HL-60/S4 (cell line): ENCODE data around the gene JARID2.

Experiments used
- in situ Hi-C: fragments of 300-500 bp; cut with MboI; formaldehyde crosslinking; loops from 2 replicates; pipeline ENCODE4 v1.14.3; 2022; ENCODE audit warnings: low sequenced_read_pairs

The JARID2 gene

DNA sequence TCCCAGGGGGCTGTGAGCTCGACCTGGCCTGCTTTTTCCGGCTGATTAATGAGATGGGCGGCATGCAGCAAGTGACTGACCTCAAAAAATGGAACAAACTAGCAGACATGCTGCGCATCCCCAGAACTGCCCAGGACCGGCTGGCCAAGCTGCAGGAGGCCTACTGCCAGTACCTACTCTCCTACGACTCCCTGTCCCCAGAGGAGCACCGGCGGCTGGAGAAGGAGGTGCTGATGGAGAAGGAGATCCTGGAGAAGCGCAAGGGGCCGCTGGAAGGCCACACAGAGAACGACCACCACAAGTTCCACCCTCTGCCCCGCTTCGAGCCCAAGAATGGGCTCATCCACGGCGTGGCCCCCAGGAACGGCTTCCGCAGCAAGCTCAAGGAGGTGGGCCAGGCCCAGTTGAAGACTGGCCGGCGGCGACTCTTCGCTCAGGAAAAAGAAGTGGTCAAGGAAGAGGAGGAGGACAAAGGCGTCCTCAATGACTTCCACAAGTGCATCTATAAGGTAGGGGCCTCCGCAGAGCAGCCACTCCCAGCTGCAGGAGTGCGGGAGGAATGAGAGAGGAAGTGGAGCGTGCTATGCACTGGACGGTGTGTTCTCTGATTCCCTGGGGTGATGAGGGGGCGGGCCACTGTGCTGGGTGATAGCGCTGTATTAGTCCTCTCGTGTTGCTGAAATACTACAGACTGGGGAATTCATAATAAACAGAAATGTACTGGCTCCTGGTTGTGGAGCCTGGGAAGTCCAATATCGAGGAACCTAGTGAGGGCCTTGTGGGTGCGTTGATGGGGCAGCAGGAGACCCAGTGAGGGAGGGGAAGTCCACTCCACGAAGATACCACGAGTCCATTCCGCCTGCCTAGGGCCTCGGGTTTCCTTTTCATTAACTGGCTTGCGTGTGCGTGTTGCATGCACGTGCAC, 255.3 kb downstream of the JARID2 start:
- in situ Hi-C loops: loop anchor here (25.0 kb wide), 1 partner anchor 711 kb away; no protein-coding TSS in a partner anchor

DNA sequence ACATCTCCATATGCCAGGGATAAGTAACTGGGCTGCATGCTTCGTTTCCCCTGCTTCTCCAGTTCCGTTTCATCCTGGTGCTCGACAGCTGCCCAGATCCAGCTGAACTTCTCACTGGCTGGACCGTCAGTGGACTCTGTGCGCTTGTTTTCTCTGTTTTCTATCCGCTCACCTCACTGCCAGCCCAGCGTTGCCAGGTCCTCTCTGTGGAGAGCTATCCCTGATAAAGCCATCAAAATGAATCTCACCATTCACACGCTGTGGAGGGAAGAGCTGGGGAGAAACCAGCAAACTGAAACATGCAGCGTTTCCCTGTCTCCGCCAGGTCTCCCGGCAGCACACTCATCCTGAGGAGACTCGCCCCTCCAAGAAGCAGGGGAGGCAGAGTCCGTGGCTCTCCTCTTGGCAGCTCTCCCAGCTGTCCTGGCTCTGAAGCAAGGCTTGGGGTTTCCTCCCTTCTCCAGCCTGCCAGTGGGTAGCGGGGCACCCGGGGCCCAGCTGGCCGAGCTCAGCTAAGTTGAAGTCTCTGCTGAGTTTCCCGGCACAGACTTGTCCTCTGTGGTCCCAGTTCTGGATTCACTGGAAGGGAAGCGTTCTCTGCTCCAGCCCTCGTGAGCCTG, 256.1 kb downstream of the JARID2 start:
- in situ Hi-C loops: loop anchor here (25.0 kb wide), 1 partner anchor 710 kb away; no protein-coding TSS in a partner anchor

DNA sequence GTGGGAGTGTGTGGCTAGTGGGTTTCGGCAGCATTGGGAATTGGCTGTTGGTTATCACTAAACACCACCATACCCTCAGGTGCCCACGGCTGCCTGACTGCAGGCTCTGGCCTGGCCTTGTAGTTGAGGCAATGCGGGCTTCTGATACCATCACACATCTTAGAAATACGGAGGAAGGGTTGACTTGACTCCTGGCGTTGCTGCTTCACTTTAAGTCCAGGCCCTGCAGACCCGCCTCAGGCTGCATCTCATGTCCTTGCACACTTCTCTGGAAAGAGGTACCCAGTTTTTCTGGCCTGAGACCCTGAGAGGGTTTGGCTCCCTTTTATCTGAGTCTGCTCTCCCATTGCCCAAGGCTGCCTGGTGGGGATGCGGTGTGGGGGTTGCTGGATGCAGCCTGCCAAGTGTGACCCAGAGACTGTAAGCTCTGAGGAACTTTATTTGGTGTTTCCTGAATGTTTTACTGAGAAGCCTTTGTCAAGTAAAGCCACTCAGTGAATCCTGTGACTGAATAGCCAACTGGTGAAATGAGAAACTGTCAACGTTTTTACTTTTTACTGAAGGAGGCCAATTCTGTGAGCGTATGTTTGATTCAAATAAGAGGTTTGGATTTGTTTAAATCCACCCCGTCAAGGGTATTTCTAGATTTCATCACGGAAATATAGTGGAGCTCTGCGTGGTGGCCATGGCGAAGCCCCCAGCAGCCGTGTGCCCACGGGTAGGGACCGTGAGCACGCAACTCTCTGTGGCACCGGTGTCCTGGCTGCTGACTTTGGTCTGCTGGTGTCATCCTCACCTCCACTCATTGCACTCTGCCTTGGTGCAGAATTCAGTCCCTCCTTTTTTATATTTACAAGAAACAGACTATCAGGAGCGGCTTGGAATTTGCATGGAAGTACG, 256.8 kb downstream of the JARID2 start:
- in situ Hi-C loops: loop anchor here (25.0 kb wide), 1 partner anchor 710 kb away; no protein-coding TSS in a partner anchor

DNA sequence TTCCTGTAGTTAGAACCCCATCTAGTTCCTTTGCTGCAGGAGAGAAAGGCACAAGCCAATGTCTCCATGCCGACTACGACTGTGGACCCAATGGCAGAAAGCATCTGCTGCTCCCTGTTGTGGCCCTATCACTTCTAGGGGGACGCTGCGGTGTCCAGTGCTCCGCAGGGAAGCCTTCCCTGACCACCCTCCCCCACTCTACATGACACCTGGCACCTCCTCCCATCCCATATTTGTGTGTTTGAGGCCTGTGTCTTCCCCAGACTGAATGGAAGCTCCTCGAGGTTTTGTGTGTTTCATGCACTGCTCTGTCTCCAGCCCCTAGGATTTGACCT, 257.4 kb downstream of the JARID2 start:
- in situ Hi-C loops: loop anchor here (25.0 kb wide), 1 partner anchor 709 kb away; no protein-coding TSS in a partner anchor

DNA sequence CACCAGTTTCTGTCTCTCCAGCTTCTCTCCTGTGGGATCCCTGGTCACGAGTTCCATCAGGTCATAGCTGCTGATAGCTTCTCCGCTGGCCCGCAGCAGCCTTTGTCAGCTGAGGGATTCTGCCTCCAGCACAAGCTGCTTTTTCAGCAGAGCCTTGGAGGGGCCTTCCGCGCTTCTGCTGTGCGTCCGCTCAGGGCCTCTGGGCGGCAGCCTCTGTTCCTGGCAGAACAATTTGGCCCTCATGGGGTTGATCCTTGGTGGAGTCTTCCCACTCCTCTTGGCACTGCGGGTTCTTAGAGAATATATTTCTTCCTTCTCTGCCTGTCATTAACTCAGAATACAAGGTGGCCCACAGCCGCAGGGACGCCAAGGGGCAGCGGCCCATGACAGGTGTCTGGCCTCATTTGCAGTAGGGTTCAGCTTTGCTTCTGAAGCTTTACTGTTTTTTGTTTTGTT, 258.2 kb downstream of the JARID2 start:
- in situ Hi-C loops: loop anchor here (25.0 kb wide), 1 partner anchor 708 kb away; no protein-coding TSS in a partner anchor

GRCh38 chr6:15504581-15505350, 258.9 kb downstream of the JARID2 start:
- in situ Hi-C loops: loop anchor here (25.0 kb wide), 1 partner anchor 708 kb away; no protein-coding TSS in a partner anchor

DNA sequence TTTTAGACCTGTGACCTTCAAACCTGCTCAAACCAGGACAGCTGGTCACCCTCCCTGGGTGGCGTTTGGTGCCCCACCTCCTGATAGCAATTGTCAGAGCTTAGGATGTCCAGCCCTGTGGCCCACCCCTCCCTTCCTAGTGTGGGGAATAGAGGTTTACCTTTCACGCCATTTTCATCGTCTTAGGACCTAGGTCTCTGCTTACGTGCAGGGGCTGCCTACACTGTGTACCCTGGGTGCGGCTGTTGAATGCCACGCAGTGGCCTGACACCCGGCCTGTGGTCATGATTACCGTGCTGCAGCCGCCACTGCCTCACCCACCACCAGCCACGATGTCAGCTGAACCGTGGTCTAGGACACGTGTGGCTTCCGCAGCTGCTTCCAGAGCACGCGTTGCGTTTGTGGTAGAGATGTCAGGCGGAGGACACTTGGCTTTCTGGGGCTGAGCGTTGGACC, 259.6 kb downstream of the JARID2 start:
- in situ Hi-C loops: loop anchor here (25.0 kb wide), 1 partner anchor 707 kb away; no protein-coding TSS in a partner anchor

DNA sequence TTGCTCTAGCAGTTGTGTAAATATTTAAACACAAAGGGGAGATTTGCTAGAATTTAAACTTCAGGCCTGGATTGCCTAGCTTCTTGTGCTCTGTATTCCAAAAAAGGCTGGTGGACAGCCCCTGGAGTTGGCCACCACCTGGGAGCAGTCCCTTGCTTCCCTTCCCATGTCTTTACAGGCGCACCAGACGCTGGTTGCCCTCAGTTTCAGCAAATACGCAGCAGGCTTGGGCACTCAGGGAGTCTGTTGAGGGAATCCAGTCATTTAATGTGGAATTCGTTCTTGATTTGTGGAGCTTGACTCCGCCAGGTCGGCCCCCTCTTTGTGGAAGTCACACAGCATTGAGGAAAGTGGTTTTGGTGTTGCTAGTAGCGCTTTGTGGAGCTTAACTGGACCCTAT, 260.2 kb downstream of the JARID2 start:
- in situ Hi-C loops: loop anchor here (25.0 kb wide), 1 partner anchor 706 kb away; no protein-coding TSS in a partner anchor

- in situ Hi-C loops: loop anchor here (25.0 kb wide), 1 partner anchor 705 kb away; no protein-coding TSS in a partner anchor
Observed at GRCh38 chr6:15507221-15507620, 261.4 kb downstream of the JARID2 start.

DNA sequence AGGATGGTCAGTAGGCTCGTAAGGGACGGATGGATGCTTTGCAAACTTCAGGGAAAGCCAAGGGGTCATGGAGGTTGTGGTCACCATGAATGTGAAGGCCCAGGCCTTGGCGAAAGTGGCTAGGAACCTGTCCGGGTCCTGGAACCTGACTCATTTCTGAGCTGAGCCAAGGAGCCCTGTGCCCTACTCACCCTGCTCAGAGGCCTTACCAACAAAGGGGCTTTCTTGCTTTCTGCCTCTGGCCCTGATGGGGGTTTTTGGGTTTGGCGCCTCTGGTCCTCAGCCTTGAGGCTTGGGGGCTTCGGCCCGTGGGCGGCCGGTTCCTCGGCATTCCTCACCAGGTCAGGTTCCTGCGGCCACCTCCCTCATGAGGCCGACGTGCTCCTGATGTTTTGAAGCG, 261.9 kb downstream of the JARID2 start:
- in situ Hi-C loops: loop anchor here (25.0 kb wide), 1 partner anchor 705 kb away; no protein-coding TSS in a partner anchor

- in situ Hi-C loops: loop anchor here (25.0 kb wide), 1 partner anchor 704 kb away; no protein-coding TSS in a partner anchor
Observed at GRCh38 chr6:15508441-15508871, 262.6 kb downstream of the JARID2 start.

GRCh38 chr6:15508931-15509330, 263.1 kb downstream of the JARID2 start:
- in situ Hi-C loops: loop anchor here (25.0 kb wide), 1 partner anchor 703 kb away; no protein-coding TSS in a partner anchor

- in situ Hi-C loops: loop anchor here (25.0 kb wide), 1 partner anchor 703 kb away; no protein-coding TSS in a partner anchor
Observed at GRCh38 chr6:15509335-15509933, 263.6 kb downstream of the JARID2 start.

DNA sequence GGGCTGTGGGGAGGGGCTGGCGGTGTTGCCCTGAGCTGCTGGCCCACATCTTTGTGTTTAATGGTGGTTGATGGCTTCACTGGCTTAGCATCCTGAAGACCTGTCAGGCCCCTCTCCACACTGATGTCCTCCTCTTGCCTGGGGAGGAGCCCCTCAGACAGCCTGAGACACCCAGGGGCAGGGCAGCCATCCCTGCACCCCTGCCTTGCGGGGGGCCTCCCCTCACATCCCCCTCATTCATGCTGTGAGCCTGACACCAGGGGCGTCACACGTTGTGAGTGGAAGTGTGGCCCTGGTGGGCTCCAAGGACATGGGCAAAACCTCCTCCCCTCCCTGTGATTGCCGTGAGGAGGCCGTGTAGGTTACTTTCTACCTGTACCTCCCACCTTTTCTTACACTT, 264.3 kb downstream of the JARID2 start:
- in situ Hi-C loops: loop anchor here (25.0 kb wide), 1 partner anchor 702 kb away; no protein-coding TSS in a partner anchor

DNA sequence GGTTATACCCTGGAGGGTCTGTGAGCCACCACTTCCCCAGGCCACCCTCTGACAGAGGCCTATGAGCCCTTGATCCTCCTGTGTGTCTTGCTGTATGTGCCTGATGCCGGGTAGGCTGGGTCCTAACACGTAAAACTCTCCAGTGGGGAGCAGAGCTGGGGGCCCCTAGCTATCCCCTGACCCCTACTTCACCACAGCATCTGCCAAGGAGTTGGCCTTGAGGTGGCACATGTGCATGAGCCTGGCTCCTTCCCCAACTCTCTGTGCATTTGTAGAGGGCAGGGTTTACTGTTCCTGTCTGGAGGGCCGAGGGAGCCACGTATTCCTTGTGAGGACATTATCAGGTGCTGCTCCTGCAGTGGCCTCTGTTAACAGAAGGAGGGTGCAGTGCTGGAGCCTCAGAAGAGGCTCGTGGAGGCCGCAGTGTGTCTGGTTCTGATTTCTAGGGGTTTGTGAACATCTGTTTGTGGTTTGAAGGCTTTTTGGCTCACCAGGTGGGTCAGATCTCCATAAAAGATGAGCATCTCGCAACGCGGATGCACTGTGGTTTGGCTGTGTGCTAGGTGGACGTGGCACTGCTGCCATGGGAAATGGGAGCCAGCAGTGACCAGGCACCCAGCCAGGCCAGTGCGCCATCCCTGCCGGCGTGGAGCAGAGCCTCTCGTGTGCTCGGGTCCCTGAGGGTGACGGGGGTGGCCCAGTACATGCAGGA, 264.8 kb downstream of the JARID2 start:
- in situ Hi-C loops: loop anchor here (25.0 kb wide), 1 partner anchor 702 kb away; no protein-coding TSS in a partner anchor

DNA sequence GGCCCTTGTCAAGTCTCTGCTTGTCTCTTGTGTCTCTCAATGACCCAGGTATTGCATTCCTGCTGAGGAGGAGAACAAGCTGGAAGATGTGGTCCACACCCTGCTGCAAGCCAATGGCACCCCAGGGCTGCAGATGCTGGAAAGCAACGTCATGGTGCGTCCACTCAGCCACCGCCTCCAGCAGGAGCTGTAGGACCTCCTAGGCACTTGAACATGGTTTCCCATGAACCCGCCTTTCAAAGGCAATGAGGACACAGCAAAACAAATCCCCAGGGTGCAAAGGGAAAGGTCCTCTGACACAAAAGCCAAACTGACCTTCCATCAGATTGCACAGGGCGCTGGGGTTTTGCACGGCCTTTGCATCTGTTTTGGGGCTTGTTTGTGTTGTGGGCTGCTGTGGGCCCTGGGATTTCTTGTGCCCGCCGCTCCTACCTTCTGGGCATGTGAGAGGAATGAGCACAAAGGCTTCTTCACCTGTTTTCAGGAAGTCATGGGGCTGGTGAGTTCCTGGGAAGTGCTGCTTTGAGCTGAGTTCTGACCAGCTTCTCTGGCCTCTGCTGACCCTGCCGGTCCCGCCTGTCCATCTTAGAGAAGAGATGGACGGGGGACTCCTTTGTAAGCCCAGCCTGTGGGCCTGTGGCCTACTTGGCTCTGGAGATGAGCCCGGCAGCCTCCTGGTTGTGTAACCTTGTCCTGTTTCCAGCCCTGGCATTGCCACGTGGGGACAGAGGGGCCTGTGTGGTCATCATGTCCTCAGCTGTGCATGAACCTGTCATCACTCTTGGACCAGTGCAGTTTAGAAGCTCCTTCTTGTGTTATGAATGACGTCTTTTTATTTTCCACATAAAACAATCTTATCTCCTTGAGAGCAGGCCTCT, 265.6 kb downstream of the JARID2 start:
- in situ Hi-C loops: loop anchor here (25.0 kb wide), 1 partner anchor 701 kb away; no protein-coding TSS in a partner anchor

GRCh38 chr6:15512126-15512525, 266.3 kb downstream of the JARID2 start:
- in situ Hi-C loops: loop anchor here (25.0 kb wide), 1 partner anchor 700 kb away; no protein-coding TSS in a partner anchor
